HUES48 (cell line): ENCODE data around the gene CCDC51.
A peak's percentile ranks its signal among the peaks of the same experiment; 100 is the strongest.

Experiments
- H3K27ac ChIP-seq: one replicate; pipeline ENCODE4 v1.7.0; 2013; ENCODE audit warnings: low read depth, low read length, inconsistent platforms
- H3K27me3 ChIP-seq: 2 replicates; pipeline ENCODE4 v1.6.1; 2013; ENCODE audit warnings: mild to moderate bottlenecking, low read length; ENCODE audit not compliant: control insufficient read depth, insufficient read depth
- H3K36me3 ChIP-seq: 2 replicates; pipeline ENCODE4 v1.6.1; 2013; ENCODE audit warnings: low read length; ENCODE audit not compliant: control insufficient read depth, insufficient read depth
- H3K4me1 ChIP-seq: 2 replicates; pipeline ENCODE4 v1.6.1; 2013; ENCODE audit warnings: mild to moderate bottlenecking, low read length; ENCODE audit not compliant: control insufficient read depth, insufficient read depth
- H3K4me3 ChIP-seq: 2 replicates; pipeline ENCODE4 v1.5.1; 2013; ENCODE audit warnings: mild to moderate bottlenecking, low read depth, low read length
- H3K9ac ChIP-seq: 2 replicates; pipeline ENCODE4 v1.6.1; 2013; ENCODE audit warnings: mild to moderate bottlenecking, low read depth, low read length, moderate library complexity
- H3K9me3 ChIP-seq: 2 replicates; pipeline ENCODE4 v1.6.1; 2013; ENCODE audit warnings: low read length; ENCODE audit not compliant: control insufficient read depth, insufficient read depth

CCDC51 gene

DNA sequence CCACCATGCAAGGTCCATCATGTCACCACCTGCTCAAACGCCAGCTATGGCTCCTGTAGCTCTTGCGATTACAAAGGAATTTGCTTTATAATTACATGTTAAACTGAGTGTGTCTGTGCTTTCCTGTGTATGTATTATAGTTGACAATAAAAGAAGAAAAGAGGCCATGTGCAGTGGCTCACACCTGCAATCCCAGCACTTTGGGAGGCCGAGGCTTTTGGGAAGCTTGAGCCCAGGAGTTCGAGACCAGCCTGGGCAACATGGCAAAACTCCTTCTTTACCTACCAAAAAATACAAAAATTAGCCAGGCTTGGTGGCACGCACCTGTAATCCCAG lies 33.7 kb upstream of the CCDC51 start:
- H3K9me3 ChIP-seq: no peaks in the 10 kb centered on the region
- peak overlapping the region; percentile 12; the same call in 1 of the 2 replicates for H3K9ac ChIP-seq
- 0 out of 2 replicates have a peak overlapping the region, but pooled peaks have one; percentile 21 for H3K4me3 ChIP-seq
- H3K36me3 ChIP-seq: peaks cover 18% of the 10 kb centered on the region
- H3K27ac ChIP-seq: peak overlapping the region; percentile 92
- H3K4me1 ChIP-seq: peaks cover 17% of the 10 kb centered on the region
- H3K27me3 ChIP-seq: no peaks in the 10 kb centered on the region

DNA sequence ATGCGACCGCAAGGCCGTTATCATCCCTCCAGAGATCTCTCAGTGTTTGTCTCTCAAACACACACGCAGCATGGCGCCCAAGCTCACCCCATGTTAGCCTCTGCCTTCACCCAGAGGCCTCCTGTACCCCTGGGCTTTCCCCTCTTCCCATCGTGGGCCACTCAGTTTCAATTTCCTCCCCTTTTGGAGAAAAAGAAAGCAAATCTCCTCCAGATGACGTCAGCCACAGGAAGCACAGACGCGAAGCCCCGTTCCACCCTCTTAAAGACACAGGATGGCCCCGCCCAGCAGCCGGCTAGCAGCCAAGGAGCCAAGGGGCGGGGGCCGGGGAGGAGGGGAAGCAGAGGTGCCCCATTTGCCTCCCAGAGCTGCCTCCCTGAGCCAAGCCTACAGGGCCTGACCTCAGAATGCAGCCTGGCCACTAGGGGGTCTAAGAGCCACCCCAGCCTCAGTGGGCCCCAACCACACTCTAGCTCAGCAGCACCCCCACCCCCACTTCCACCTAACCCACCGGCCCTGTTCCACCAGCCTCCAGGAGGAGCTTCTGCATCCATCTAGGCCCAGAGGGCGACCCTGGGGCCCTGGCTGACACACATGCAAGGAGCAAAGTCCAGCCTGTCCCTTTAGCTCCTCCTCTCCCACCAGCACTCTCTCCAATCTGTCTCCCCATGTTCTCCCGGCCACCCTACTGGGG lies 33.2 kb upstream of the CCDC51 start:
- no peaks in the 10 kb centered on the region for H3K9me3 ChIP-seq
- peaks cover 23% of the 10 kb centered on the region for H3K36me3 ChIP-seq
- no peaks in the 10 kb centered on the region for H3K27me3 ChIP-seq
- H3K4me1 ChIP-seq: peaks cover 17% of the 10 kb centered on the region
- H3K9ac ChIP-seq: peak overlapping the region; percentile 75
- peak overlapping the region; percentile 92 for H3K27ac ChIP-seq
- peak overlapping the region; percentile 64 for H3K4me3 ChIP-seq

DNA sequence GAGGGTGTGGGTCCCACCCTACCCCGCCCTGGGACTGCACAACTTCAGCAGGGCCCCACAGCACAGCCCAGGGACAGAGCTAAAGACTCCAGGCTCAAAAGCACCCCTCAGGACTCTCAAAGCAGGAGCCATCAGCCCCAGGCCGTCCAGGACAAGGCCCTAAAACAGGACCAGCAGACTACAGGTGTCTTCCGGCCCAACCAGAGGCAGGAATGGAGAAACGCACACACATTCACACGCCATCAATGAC lies 32.7 kb upstream of the CCDC51 start:
- Histone ChIP-seq H3K36me3 (peaks cover 28% of the 10 kb centered on the region), H3K9ac (peak overlapping the region; percentile 75), H3K27ac (peak overlapping the region; percentile 92), H3K9me3 (no peaks in the 10 kb centered on the region), H3K4me3 (peak overlapping the region; percentile 64), H3K27me3 (no peaks in the 10 kb centered on the region), H3K4me1 (peaks cover 17% of the 10 kb centered on the region)

DNA sequence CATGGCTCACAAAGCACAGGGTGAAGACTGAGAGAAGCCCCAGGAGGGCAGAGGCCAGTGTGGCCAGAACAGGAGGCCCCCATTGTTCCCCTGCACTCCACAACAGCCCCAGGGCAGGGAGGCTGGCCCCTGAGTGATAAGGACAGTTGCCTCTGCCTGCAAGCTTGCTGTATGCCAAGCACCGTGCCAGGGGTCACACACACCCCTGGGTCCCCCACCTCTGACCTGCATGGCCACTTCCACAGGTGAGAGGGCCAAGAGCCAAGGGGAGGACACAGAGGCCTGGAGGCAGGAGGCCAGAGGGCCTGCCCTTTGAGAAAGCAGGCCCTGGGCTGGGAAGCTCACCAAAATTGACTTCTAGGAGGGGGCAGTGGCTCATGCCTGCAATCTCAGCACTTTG lies 30.4 kb upstream of the CCDC51 start:
- H3K9me3 ChIP-seq: no peaks in the 10 kb centered on the region
- H3K27ac ChIP-seq: no peak overlapping the region
- no peak overlapping the region for H3K9ac ChIP-seq
- H3K4me1 ChIP-seq: peaks cover 23% of the 10 kb centered on the region
- peaks cover 35% of the 10 kb centered on the region for H3K36me3 ChIP-seq
- H3K27me3 ChIP-seq: no peaks in the 10 kb centered on the region
- H3K4me3 ChIP-seq: no peak overlapping the region

DNA sequence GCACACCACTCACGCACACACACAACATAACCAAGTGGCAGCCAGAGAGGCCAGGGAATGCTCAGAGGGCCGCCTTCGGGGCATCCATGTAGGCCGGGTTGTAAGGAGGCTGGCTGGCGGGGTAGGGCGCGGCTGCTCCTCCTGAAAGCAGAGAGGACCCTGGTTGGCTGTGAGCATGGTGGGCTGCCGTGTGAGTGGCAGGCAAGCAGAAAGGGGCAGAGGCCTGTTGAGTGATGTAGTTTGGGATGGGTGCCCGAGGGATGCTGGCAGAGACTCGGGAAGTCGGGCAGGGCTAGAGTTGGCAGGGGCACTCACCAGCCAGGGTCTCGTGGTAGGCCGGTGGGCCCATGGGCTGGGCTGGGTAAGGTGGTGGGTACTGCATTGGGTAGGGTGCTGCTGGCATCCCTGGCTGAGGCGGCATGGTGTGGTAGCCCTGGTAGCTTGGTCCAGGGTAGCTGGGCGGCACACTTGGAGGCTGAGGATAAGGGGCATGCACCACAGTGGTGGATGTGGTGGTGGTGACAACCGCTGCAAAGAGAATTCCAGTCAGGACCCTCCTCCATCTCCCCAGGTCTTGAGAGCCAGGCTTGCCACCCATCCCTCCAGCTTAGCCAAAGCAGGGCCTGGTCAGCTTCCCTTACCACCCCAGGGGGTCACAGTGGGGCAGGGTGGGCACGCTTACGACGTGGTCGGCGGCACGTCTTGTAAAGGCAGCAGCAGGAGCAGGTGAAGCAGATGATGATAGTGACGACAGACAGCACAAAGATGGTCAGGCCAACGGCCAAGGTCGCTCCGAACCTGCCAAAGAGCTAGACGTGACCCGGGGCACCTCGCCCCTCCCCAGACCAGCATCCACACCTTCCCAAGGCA lies 29.4 kb upstream of the CCDC51 start:
- Histone ChIP-seq H3K27ac (no peak overlapping the region), H3K9me3 (no peaks in the 10 kb centered on the region), H3K27me3 (no peaks in the 10 kb centered on the region), H3K36me3 (peaks cover 35% of the 10 kb centered on the region), H3K9ac (no peak overlapping the region), H3K4me1 (peaks cover 17% of the 10 kb centered on the region), H3K4me3 (no peak overlapping the region)

DNA sequence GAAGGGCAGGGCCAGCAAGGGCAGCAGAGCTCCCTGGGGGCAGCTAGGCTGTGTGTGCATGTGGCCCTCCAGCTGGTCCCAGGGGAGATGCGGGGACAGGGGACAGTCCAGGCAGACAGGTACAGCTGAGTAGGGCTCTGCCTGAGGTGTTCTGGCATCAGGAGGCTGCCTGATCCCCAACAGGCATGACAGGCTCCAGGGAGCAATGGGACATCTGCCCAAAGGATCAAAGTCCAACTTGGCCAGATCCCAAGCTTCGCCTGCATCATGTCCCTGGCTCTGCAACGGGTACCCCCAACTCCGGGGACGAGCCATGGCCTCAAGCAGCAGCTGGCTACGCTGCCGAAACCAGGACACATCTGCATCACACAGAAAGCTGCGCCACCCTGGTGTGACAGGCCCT lies 28.4 kb upstream of the CCDC51 start:
- Histone ChIP-seq H3K27ac (no peak overlapping the region), H3K36me3 (peaks cover 35% of the 10 kb centered on the region), H3K9me3 (no peaks in the 10 kb centered on the region), H3K4me3 (no peak overlapping the region), H3K27me3 (no peaks in the 10 kb centered on the region), H3K4me1 (peaks cover 13% of the 10 kb centered on the region), H3K9ac (no peak overlapping the region)

DNA sequence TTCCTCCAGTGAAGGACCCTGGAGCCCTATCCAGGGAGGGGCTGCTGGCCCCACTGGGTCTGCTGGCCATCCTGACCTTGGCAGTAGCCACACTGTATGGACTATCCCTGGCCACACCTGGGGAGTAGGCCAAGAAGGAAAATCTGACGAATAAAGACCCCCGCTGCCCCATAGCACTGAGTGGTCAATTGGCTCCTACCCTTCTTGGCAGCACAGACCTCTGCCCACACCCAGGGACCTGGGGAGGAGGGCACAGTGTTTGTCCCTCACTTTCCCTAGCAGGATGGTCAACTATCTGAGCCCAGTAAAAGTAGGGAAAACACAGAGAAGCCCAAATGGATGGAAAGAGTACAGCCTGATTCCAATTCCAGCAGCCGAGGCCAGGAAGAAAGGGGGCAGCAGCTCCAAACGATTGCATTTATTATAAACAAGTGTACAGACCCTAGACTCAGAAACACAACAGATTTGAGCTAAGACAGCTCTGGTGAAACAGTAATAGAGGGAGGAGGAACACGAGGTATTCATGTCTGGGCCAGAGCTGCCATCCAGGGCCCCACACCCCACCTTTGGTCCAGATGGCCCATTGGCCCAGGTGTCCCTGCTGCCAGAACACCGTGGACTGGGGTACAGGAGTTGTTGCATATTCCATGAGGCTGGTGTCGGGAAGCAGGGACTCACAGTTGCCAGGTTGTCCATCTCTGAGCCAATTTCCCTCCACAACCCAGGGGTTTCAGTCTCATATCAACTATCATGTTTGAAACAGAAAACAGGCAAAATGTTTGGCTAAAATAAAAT lies 27.8 kb upstream of the CCDC51 start:
- Histone ChIP-seq H3K9me3 (no peaks in the 10 kb centered on the region), H3K27ac (no peak overlapping the region), H3K4me1 (peaks cover 11% of the 10 kb centered on the region), H3K9ac (no peak overlapping the region), H3K4me3 (no peak overlapping the region), H3K27me3 (no peaks in the 10 kb centered on the region), H3K36me3 (peaks cover 35% of the 10 kb centered on the region)

DNA sequence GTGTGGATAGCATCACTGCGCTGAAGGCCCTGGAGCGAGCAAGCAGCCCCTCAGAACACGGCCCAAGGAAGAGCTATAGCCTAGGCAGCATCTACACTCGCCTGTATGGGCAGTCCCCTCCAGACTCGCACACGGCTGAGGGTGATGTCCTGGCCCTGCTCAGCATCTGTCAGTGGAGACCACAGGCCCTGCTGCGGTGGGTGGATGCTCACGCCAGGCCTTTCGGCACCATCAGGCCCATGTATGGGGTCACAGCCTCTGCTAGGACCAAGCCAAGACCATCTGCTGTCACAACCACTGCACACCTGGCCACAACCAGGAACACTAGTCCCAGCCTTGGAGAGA lies 27.2 kb upstream of the CCDC51 start:
- H3K4me3 ChIP-seq: no peak overlapping the region
- H3K4me1 ChIP-seq: peaks cover 11% of the 10 kb centered on the region
- H3K27me3 ChIP-seq: no peaks in the 10 kb centered on the region
- H3K9me3 ChIP-seq: no peaks in the 10 kb centered on the region
- peaks cover 35% of the 10 kb centered on the region for H3K36me3 ChIP-seq
- no peak overlapping the region for H3K9ac ChIP-seq
- peak overlapping the region; percentile 99 for H3K27ac ChIP-seq

DNA sequence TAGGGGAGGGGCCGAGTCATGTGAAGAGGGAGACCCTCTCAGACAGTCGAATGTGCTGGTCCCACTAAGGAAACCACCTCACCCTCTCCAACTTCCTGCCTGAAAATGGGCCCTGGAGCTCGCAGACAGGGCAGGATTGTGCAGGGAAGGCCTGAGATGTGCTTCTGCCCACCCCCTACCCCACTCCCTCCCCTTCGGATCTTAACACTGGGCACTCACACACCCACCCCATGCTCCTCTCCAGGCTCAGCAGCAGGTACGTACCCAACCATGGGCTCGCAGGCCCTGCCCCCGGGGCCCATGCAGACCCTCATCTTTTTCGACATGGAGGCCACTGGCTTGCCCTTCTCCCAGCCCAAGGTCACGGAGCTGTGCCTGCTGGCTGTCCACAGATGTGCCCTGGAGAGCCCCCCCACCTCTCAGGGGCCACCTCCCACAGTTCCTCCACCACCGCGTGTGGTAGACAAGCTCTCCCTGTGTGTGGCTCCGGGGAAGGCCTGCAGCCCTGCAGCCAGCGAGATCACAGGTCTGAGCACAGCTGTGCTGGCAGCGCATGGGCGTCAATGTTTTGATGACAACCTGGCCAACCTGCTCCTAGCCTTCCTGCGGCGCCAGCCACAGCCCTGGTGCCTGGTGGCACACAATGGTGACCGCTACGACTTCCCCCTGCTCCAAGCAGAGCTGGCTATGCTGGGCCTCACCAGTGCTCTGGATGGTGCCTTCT lies 26.6 kb upstream of the CCDC51 start:
- Histone ChIP-seq H3K9me3 (no peaks in the 10 kb centered on the region), H3K27me3 (no peaks in the 10 kb centered on the region), H3K27ac (peak overlapping the region; percentile 99), H3K9ac (peak overlapping the region; percentile 80), H3K4me1 (peaks cover 11% of the 10 kb centered on the region), H3K4me3 (no peak overlapping the region), H3K36me3 (peaks cover 35% of the 10 kb centered on the region)

DNA sequence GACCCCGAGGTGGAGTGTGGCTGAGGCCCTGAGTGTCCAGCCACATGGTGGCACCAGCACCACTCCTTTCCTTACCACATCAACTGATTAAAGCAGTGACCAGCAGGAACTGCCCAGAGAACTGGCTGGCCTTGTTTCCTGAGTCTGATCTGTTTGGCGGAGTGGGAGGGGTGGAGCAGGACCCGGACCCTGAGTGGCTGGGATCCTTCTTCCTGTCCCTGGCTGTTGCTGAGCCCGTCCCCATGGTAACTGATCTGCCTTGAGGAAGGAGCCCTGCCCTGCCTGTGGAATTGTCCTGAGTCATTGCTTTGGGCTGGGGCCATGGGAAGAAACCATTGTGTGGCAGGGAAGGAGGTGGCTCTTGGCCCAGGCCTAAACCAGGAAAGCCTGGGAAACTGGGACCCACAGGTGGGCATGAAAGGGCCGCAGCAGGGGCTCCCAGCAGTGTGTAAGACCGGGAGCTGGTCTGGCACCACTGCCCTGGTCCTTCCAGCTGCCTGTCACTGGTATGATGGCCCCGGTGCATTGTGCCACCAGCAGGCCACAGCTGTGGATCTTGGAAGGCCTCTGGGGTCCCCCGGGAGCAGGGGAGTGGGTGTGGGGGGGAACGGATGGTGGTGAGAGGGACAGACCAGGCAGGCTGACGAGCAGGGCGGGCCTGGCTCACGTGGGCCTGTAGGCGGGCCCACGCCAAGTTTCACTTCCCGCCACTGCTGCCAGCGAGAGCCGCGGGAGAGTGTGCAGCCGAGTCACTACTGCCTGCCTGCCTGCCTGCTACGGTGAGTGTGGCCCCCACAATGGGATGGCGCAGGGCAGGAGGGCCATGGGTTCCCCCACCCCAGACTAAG lies 25.8 kb upstream of the CCDC51 start:
- peak overlapping the region; percentile 99 for H3K27ac ChIP-seq
- peaks cover 43% of the 10 kb centered on the region for H3K36me3 ChIP-seq
- H3K9me3 ChIP-seq: no peaks in the 10 kb centered on the region
- H3K9ac ChIP-seq: peak overlapping the region; percentile 80
- no peaks in the 10 kb centered on the region for H3K27me3 ChIP-seq
- no peak overlapping the region for H3K4me3 ChIP-seq
- peaks cover 11% of the 10 kb centered on the region for H3K4me1 ChIP-seq
